ENCODE results near the gene RNF220. TPM values are rescaled to one million over a fixed set of nuclear protein-coding genes. Genes with fewer than 3 reads are reported as not detected.
"Not testable (repeated sequence)": the region's sequence is repeated elsewhere in the genome, so short reads cannot be mapped to it uniquely, and the experiment has no call there.

Gene RNF220
- total RNA-seq, 1 donor from 2014 or later: 22.9 TPM

- DNase-seq: no peak
These were observed 91.6 kb downstream of the RNF220 start for GRCh38 chr1:44496541-44497171.

- DNase-seq: no peak
These were observed 92.5 kb downstream of the RNF220 start for GRCh38 chr1:44497422-44498170.

DNA sequence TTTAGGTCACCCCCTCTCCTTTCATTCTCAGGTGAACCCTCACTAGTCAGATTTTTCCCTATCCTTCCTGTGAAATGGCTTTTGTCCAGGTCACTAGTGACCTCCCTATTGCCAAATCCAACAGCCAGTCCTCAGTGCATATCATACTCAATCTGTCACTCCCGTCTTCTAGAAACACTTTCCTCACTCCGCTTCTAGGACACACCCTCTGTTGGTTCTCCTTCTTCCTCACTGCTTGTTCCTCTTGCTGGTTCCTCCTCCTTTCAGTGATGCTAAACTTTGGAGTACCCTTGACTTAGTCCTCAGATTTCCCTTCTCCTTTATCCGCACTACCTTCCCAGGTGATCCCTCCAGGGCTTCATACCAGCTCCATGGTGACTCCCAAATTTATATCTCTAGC is 94.3 kb downstream of the RNF220 start:
- DNase-seq: no peak

GRCh38 chr1:44500181-44501046 is 95.4 kb downstream of the RNF220 start:
- DNase-seq: no peak

- no peak for DNase-seq
These were observed 96.2 kb downstream of the RNF220 start for GRCh38 chr1:44501047-44501890.

DNA sequence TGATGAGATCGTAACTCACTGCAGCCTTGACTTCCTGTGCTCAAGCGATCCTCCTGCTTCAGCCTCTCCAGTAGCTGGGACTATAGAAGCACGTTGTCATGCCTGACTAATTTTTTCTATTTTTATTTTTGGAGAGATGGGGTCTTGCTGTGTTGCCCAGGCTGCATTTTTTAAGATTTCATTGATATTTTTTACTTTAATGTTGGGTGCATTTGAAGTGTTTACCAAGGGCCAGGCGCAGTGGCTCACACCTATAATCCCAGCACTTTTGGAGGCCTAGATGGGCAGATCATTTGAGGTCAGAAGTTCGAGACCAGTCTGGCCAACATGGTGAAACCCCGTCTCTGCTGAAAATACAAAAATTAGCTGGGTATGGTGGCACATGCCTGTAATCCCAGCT is 97.8 kb downstream of the RNF220 start:
- not testable (repeated sequence) for DNase-seq

GRCh38 chr1:44503625-44504024 is 98.6 kb downstream of the RNF220 start:
- no peak for DNase-seq

- DNase-seq: no peak
These were observed 100.3 kb downstream of the RNF220 start for GRCh38 chr1:44505210-44505993.

DNA sequence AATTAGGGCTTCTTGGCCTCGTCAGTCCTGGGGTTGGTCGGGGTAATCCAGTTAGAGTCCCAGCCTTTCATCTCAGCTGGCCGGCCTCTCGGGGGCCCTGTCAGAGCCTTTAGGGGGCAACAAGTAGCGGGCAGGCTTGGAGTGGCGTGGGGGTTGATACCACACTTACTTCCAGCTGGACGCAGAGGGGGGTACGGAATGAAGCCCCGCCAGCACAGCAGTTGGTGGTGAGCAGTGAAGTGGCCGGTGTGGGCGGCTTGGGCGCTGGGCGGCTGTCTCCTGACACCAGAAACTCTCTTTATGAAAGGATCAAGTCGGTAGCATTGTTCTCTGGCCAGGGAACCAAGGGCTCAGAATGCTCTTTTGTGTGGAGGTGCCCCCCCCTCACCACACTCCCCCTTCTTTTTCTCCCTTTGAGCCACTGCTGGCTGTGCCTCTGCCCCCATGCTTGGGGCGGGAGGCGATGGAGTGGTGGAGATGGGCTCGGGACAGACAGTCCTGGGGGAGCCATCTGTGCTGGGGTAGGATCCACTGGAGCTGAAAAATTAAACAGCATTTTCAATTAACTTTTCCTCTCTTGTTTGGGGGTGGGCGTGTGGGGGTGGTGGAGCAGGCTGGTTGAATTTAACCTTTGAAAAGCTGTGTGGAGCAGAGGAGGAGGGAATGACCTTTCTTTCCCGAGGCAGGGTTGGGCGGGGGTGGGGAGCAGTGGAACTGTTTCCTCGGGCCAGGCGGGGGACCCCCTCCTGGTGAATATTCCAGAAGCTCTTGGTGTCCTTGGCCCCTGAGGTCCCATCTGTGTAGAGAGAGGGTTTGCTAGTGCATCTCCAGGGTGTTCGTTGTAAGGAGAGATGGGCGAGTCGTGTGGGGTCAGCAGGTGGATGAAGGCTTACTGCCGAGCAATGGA is 102.7 kb downstream of the RNF220 start:
- no peak for DNase-seq

- DNase-seq: no peak
These were observed 103.3 kb downstream of the RNF220 start for GRCh38 chr1:44508397-44508745.

GRCh38 chr1:44511363-44511762 is 106.3 kb downstream of the RNF220 start:
- DNase-seq: no peak

- no peak for DNase-seq
These were observed 106.7 kb downstream of the RNF220 start for GRCh38 chr1:44511769-44512168.

GRCh38 chr1:44512313-44512885 is 107.3 kb downstream of the RNF220 start:
- DNase-seq: no peak

DNA sequence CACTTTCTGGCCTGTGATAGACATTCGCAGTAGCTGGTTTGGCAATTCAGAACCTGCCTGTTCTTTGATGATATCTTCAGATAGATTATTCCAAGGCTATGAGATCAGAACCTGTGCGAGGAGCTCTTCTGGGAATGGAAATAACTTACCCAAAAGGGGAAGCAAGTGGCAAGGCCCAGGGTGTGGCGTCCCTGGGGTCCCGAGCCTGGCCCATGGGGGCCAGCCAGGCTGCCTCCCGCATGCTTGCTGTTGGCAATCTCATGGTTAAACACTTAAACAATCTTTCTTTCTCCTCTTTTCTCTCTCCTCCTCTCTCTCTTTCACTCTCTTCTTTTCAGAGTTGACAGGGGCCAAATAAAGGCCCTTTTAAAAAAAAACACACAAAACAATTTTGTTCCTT is 108.1 kb downstream of the RNF220 start:
- DNase-seq: no peak

DNA sequence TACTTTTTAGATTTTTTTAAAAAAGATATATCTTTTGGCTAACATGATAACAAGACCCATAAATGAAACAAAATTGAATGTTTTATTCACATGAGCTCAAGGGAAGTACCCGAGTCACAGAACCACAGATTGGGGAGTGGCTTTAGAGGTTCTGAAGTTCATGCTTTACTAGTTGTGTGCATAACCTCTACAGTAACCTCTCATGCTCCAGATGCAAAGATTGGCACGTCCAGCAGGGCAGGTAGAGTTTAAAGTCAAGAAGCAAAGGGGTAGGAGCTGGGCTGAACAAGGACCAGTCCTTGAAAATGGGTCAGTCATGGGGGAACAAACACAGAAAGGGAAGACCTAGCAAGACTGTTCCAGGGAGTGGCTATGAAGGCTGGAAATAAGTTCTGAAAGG is 109.6 kb downstream of the RNF220 start:
- DNase-seq: no peak

DNA sequence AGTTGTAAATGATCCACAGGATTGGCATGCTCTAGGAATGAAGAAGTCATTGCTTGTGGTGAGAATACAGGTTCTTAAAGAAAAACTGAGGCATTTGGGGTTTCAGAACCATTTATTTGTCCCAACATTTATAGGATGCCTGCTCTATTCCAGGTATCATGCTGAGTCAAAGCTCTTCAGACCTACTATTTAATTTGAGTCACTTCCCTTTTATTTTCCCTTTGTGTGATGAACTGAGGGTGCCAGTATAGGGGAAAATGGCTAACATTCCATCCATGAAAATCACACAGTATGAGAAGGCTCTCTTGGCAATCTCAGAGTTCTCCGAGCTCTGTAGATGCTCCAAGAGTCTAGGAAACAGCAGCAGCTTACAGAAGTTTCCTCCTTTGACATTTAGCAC is 110.4 kb downstream of the RNF220 start:
- no peak for DNase-seq

DNA sequence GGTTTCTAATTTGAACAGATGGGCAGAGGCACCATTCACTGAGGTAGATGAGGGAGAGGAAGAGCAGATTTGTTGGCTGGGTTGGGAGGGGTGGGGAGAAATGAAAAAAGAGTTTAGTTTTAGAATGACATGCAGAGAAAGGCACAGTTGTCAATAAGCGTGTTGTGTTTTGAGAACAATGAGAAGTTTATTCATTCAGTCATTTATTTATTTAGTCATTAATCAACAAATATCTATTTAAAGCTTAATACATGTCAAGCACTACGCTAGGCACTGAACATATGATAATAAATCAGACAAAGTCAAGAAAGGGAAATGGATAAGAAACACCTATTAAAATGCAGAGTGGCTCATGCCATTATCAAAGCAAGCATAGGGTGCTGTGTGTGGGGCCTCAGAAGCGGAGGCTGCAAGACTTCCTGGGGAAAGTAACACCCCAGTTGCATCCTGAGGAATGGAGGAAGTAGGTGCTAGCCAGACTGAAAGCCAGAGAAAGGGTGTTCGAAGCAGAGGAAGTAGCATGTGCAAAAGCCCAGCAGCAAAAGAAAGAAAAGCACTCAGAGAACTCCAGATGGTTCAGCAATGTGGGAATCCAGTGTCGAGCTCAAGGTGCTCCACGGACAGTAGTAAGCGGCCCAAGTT is 114.1 kb downstream of the RNF220 start:
- no peak for DNase-seq

- DNase-seq: no peak
These were observed 116.5 kb downstream of the RNF220 start for GRCh38 chr1:44521378-44522080.
